Renal cortex interstitium (tissue), 15 donors: ENCODE results near the gene ZNF302. TPM values are rescaled to one million over a fixed set of nuclear protein-coding genes. Genes with fewer than 3 reads are reported as not detected.
A peak's percentile ranks its signal among the peaks of the same experiment; 100 is the strongest.
"Not testable (repeated sequence)": the region's sequence is repeated elsewhere in the genome, so short reads cannot be mapped to it uniquely, and the experiment has no call there.

Source experiments
- DNase-seq, 11 donors: peaks; one replicate each; pipeline ENCODE4 v3.0.0-alpha.2; 2013; ENCODE audit warnings: low read depth in 9 of 11, low spot score in 4 of 11; ENCODE audit errors: extremely low read depth in 1 of 11
- long read RNA-seq, 16 experiments: transcript quantifications; one replicate each; lab custom pipeline, GENCODE V29; 2026
- polyA plus RNA-seq, 3 donors: library from polyadenylated mRNA; unstranded; fragments of 120-200 nt; gene quantifications; one replicate each; pipeline ENCODE4 v1.2.1, GENCODE V29; 2013; ENCODE audit not compliant: insufficient read length in 3 of 3

ZNF302 gene
- 10 to 100 TPM; 70.4 to 89.1 (median 88.1) TPM for polyA plus RNA-seq
- long read RNA-seq, donor 1, transcript ZNF302-201 (5 exons, 2,590 nt) = major isoform, 6 of 19 reads
- long read RNA-seq, donor 1, partial matches to known transcripts = 5 of 19 reads
- long read RNA-seq, donor 1, other reads (novel, unspliced or antisense) = 0 of 19 reads
- long read RNA-seq, donor 2, partial matches to known transcripts = 0 of 8 reads
- long read RNA-seq, donor 2, other reads (novel, unspliced or antisense) = 0 of 8 reads
- long read RNA-seq, donor 3, transcript ZNF302-203 (5 exons, 2,600 nt) = major isoform, 9 of 27 reads
- long read RNA-seq, donor 3, transcript ZNF302-201 (5 exons, 2,590 nt) = minor isoform, 8 of 27 reads
- long read RNA-seq, donor 3, partial matches to known transcripts = 6 of 27 reads
- long read RNA-seq, donor 3, other reads (novel, unspliced or antisense) = 0 of 27 reads
- long read RNA-seq, donor 4, transcript ZNF302-201 (5 exons, 2,590 nt) = major isoform, 6 of 10 reads
- long read RNA-seq, donor 4, partial matches to known transcripts = 0 of 10 reads
- long read RNA-seq, donor 4, other reads (novel, unspliced or antisense) = 0 of 10 reads
- long read RNA-seq, donor 5, transcript ZNF302-201 (5 exons, 2,590 nt) = major isoform, 9 of 24 reads
- long read RNA-seq, donor 5, transcript ZNF302-203 (5 exons, 2,600 nt) = minor isoform, 8 of 24 reads
- long read RNA-seq, donor 5, partial matches to known transcripts = 0 of 24 reads
- long read RNA-seq, donor 5, other reads (novel, unspliced or antisense) = 0 of 24 reads
- long read RNA-seq, donor 6, transcript ZNF302-203 (5 exons, 2,600 nt) = major isoform, 6 of 12 reads
- long read RNA-seq, donor 6, partial matches to known transcripts = 0 of 12 reads
- long read RNA-seq, donor 6, other reads (novel, unspliced or antisense) = 0 of 12 reads
- long read RNA-seq, donor 7, transcript ZNF302-203 (5 exons, 2,600 nt) = major isoform, 5 of 9 reads
- long read RNA-seq, donor 7, partial matches to known transcripts = 0 of 9 reads
- long read RNA-seq, donor 7, other reads (novel, unspliced or antisense) = 0 of 9 reads
- long read RNA-seq, donor 8, transcript ZNF302-201 (5 exons, 2,590 nt) = major isoform, 12 of 29 reads
- long read RNA-seq, donor 8, transcript ZNF302-206 (5 exons, 2,849 nt) = minor isoform, 6 of 29 reads
- long read RNA-seq, donor 8, transcript ZNF302-203 (5 exons, 2,600 nt) = minor isoform, 7 of 29 reads
- long read RNA-seq, donor 8, partial matches to known transcripts = 0 of 29 reads
- long read RNA-seq, donor 8, other reads (novel, unspliced or antisense) = 0 of 29 reads
- long read RNA-seq, donor 9, transcript ZNF302-201 (5 exons, 2,590 nt) = major isoform, 8 of 20 reads
- long read RNA-seq, donor 9, transcript ZNF302-203 (5 exons, 2,600 nt) = minor isoform, 5 of 20 reads
- long read RNA-seq, donor 9, partial matches to known transcripts = 0 of 20 reads
- long read RNA-seq, donor 9, other reads (novel, unspliced or antisense) = 0 of 20 reads
- long read RNA-seq, donor 10, transcript ZNF302-203 (5 exons, 2,600 nt) = major isoform, 9 of 15 reads
- long read RNA-seq, donor 10, partial matches to known transcripts = 0 of 15 reads
- long read RNA-seq, donor 10, other reads (novel, unspliced or antisense) = 0 of 15 reads
- long read RNA-seq, donor 11, partial matches to known transcripts = 0 of 8 reads
- long read RNA-seq, donor 11, other reads (novel, unspliced or antisense) = 0 of 8 reads
- long read RNA-seq, donor 12, partial matches to known transcripts = 0 of 4 reads
- long read RNA-seq, donor 12, other reads (novel, unspliced or antisense) = 0 of 4 reads
- long read RNA-seq, donor 13, transcript ZNF302-203 (5 exons, 2,600 nt) = minor isoform, 10 of 32 reads
- long read RNA-seq, donor 13, transcript ZNF302-201 (5 exons, 2,590 nt) = major isoform, 11 of 32 reads
- long read RNA-seq, donor 13, partial matches to known transcripts = 0 of 32 reads
- long read RNA-seq, donor 13, other reads (novel, unspliced or antisense) = 0 of 32 reads
- long read RNA-seq, donor 14, transcript ZNF302-201 (5 exons, 2,590 nt) = major isoform, 10 of 20 reads
- long read RNA-seq, donor 14, transcript ZNF302-203 (5 exons, 2,600 nt) = minor isoform, 6 of 20 reads
- long read RNA-seq, donor 14, partial matches to known transcripts = 0 of 20 reads
- long read RNA-seq, donor 14, other reads (novel, unspliced or antisense) = 0 of 20 reads
- long read RNA-seq, donor 15, partial matches to known transcripts = 0 of 6 reads
- long read RNA-seq, donor 15, other reads (novel, unspliced or antisense) = 0 of 6 reads
- long read RNA-seq, donor 16, transcript ZNF302-203 (5 exons, 2,600 nt) = major isoform, 19 of 44 reads
- long read RNA-seq, donor 16, transcript ZNF302-201 (5 exons, 2,590 nt) = minor isoform, 13 of 44 reads
- long read RNA-seq, donor 16, partial matches to known transcripts = 0 of 44 reads
- long read RNA-seq, donor 16, other reads (novel, unspliced or antisense) = 6 of 44 reads

- peak; percentile 92 to 97 (median 95) for DNase-seq
These were observed at the start of gene ZNF302 for GRCh38 chr19:34677386-34678084. Gene ZNF302 (plus strand): TSS chr19:34677678. CDS start chr19:34678805, 1,127 bp downstream.

- no peak for DNase-seq
These were observed 43.7 kb upstream of the ZNF302 start for GRCh38 chr19:34633802-34634201.

- DNase-seq = peak; percentile 35 to 83 (median 56)
These were observed 37.9 kb upstream of the ZNF302 start for GRCh38 chr19:34639491-34640085.

GRCh38 chr19:34642241-34642640 is 35.2 kb upstream of the ZNF302 start:
- DNase-seq = no peak

- no peak for DNase-seq
These were observed 32.5 kb upstream of the ZNF302 start for GRCh38 chr19:34644991-34645461.

- DNase-seq = no peak
These were observed 31.9 kb upstream of the ZNF302 start for GRCh38 chr19:34645551-34645950.

GRCh38 chr19:34649886-34650543 is 27.5 kb upstream of the ZNF302 start:
- no peak for DNase-seq

- no peak for DNase-seq
These were observed 25.7 kb upstream of the ZNF302 start for GRCh38 chr19:34651747-34652146.

- DNase-seq = no peak
These were observed 22.7 kb upstream of the ZNF302 start for GRCh38 chr19:34654796-34655195.

- DNase-seq = no peak
These were observed 21.8 kb upstream of the ZNF302 start for GRCh38 chr19:34655651-34656050.

- DNase-seq = no peak
These were observed 16.1 kb upstream of the ZNF302 start for GRCh38 chr19:34661357-34661756.

GRCh38 chr19:34662919-34663318 is 14.6 kb upstream of the ZNF302 start:
- no peak for DNase-seq

GRCh38 chr19:34664168-34664567 is 13.3 kb upstream of the ZNF302 start:
- no peak for DNase-seq

GRCh38 chr19:34664870-34665269 is 12.6 kb upstream of the ZNF302 start:
- no peak for DNase-seq

GRCh38 chr19:34665275-34665674 is 12.2 kb upstream of the ZNF302 start:
- DNase-seq = not testable (repeated sequence)
